H1 (cell line): ENCODE measurements around the gene CELF2. TPM values are rescaled to one million over a fixed set of nuclear protein-coding genes. Genes with fewer than 3 reads are reported as not detected.

Source experiments
- CTCF ChIA-PET: fragments of 300-600 bp; sonication (Branson Sonifier 250); formaldehyde crosslinking; loops from one replicate; lab custom pipeline; 2021; ENCODE audit not compliant: partially characterized antibody; lab: Charles Lee
- POLR2A ChIA-PET: fragments of 300-600 bp; sonication (Branson Sonifier 250); formaldehyde crosslinking; loops from one replicate; lab custom pipeline; 2021; ENCODE audit warnings: inconsistent platforms; ENCODE audit not compliant: partially characterized antibody; lab: Charles Lee
- DNase-seq, 2 experiments: peaks; one replicate each; pipeline versions ENCODE4 v3.0.0 to v3.0.0-alpha.2; 2010 to 2022; ENCODE audit warnings: low spot score in 2 of 2, low read depth in 1 of 2, mixed read lengths in 1 of 2
- FAIRE-seq: peaks from 2 replicates; lab custom pipeline; 2011; peaks lifted over from hg19 to GRCh38; lab: Jason Lieb, UNC
- H2AFZ ChIP-seq: 2 replicates; pipeline ENCODE4 v1.8.1; 2012; ENCODE audit warnings: low read length, inconsistent platforms
- H2AK5ac ChIP-seq: 2 replicates; pipeline ENCODE4 v1.6.1; 2013; ENCODE audit warnings: low read depth, low read length
- H2BK120ac ChIP-seq: replicated peaks from 2 replicates; pipeline ENCODE3; 2013; ENCODE audit warnings: low read depth, low read length, inconsistent platforms
- H2BK12ac ChIP-seq: 2 replicates; pipeline ENCODE4 v1.6.1; 2013; ENCODE audit warnings: low read depth, low read length
- H2BK15ac ChIP-seq: 2 replicates; pipeline ENCODE4 v1.6.1; 2013; ENCODE audit warnings: low read length
- H2BK20ac ChIP-seq: 2 replicates; pipeline ENCODE4 v1.6.1; 2013; ENCODE audit warnings: low read length
- H2BK5ac ChIP-seq: 2 replicates; pipeline ENCODE4 v1.6.1; 2013; ENCODE audit warnings: low read depth, low read length
- H3K14ac ChIP-seq: 2 replicates; pipeline ENCODE4 v1.6.1; 2013; ENCODE audit warnings: inconsistent platforms; ENCODE audit not compliant: insufficient read length
- H3K18ac ChIP-seq: 2 replicates; pipeline ENCODE4 v1.6.1; 2013; ENCODE audit warnings: low read length; ENCODE audit errors: extremely low read depth
- H3K23ac ChIP-seq: 2 replicates; pipeline ENCODE4 v1.6.1; 2013; ENCODE audit warnings: inconsistent platforms; ENCODE audit not compliant: insufficient read length
- H3K23me2 ChIP-seq: 2 replicates; pipeline ENCODE4 v1.6.1; 2013; ENCODE audit warnings: low read depth, low read length
- H3K27ac ChIP-seq: 2 replicates; pipeline ENCODE4 v1.6.1; 2011; ENCODE audit warnings: low read depth, low read length, inconsistent platforms
- H3K27me3 ChIP-seq, 4 experiments: replicated peaks in 1 of 4; 1 replicate in 1 of 4; 2 replicates in 3 of 4; pipeline versions ENCODE4 v1.6.1 to v1.8.1; 2011 to 2013; ENCODE audit warnings: low read length in 3 of 4, mild to moderate bottlenecking in 3 of 4, inconsistent platforms in 2 of 4, mixed read lengths in 2 of 4, moderate library complexity in 1 of 4; ENCODE audit not compliant: control insufficient read depth in 3 of 4, insufficient read depth in 3 of 4; ENCODE audit errors: extremely low read depth in 1 of 4
- H3K36me3 ChIP-seq, 4 experiments: 2 replicates each; pipeline versions ENCODE4 v1.6.1 to v1.8.1; 2011 to 2013; ENCODE audit warnings: mild to moderate bottlenecking in 4 of 4, low read length in 3 of 4, moderate library complexity in 2 of 4, control low read depth in 1 of 4, inconsistent platforms in 1 of 4; ENCODE audit not compliant: insufficient read depth in 4 of 4, control insufficient read depth in 2 of 4
- H3K4ac ChIP-seq: replicated peaks from 2 replicates; pipeline ENCODE3; 2013; ENCODE audit warnings: low read length, low read depth, mixed read lengths, inconsistent platforms; ENCODE audit not compliant: insufficient read length
- H3K4me1 ChIP-seq, 4 experiments: replicated peaks in 1 of 4; 1 replicate in 1 of 4; 2 replicates in 3 of 4; pipeline versions ENCODE4 v1.6.1 to v1.8.1; 2011 to 2013; ENCODE audit warnings: low read length in 3 of 4, inconsistent platforms in 2 of 4, mixed read lengths in 1 of 4; ENCODE audit not compliant: insufficient read depth in 4 of 4, control insufficient read depth in 3 of 4
- H3K4me2 ChIP-seq, 2 experiments: 2 replicates each; pipeline versions ENCODE4 v1.6.1 to v1.8.1; 2011 to 2013; ENCODE audit warnings: low read depth in 2 of 2, low read length in 2 of 2, control low read depth in 1 of 2, inconsistent platforms in 1 of 2, mild to moderate bottlenecking in 1 of 2; ENCODE audit not compliant: insufficient read depth in 1 of 2
- H3K4me3 ChIP-seq, 4 experiments: fragments of 200-600, 300-600 bp in 1 of 4; sonication (generic), shearing (Covaris generic), sonication (Bioruptor Twin) in 1 of 4; 2 replicates each; pipeline versions ENCODE4 v1.5.1 to v1.8.1; 2011 to 2016; ENCODE audit warnings: low read length in 4 of 4, low read depth in 3 of 4, control low read depth in 2 of 4, inconsistent platforms in 2 of 4, mild to moderate bottlenecking in 2 of 4, mixed read lengths in 1 of 4, moderate library complexity in 1 of 4; ENCODE audit not compliant: insufficient read depth in 2 of 4; ENCODE audit errors: extremely low read depth in 1 of 4
- H3K56ac ChIP-seq: replicated peaks from 2 replicates; pipeline ENCODE3; 2013; ENCODE audit warnings: low read depth, mild to moderate bottlenecking, mixed read lengths, low read length, inconsistent platforms; ENCODE audit not compliant: insufficient read length
- H3K79me1 ChIP-seq: 2 replicates; pipeline ENCODE4 v1.6.1; 2013; ENCODE audit warnings: low read depth, low read length, control low read depth
- H3K79me2 ChIP-seq, 2 experiments: 2 replicates each; pipeline versions ENCODE4 v1.6.1 to v1.8.1; 2012 to 2013; ENCODE audit warnings: low read length in 2 of 2, mild to moderate bottlenecking in 2 of 2, inconsistent platforms in 1 of 2; ENCODE audit not compliant: insufficient read depth in 2 of 2, control insufficient read depth in 1 of 2
- H3K9ac ChIP-seq, 4 experiments: replicated peaks in 1 of 4; 1 replicate in 1 of 4; 2 replicates in 3 of 4; pipeline versions ENCODE4 v1.6.1 to v1.8.1; 2011 to 2013; ENCODE audit warnings: low read depth in 3 of 4, low read length in 3 of 4, control low read depth in 2 of 4, mild to moderate bottlenecking in 2 of 4, moderate library complexity in 2 of 4, inconsistent platforms in 1 of 4; ENCODE audit errors: extremely low read depth in 1 of 4
- H3K9me3 ChIP-seq, 2 experiments: 2 replicates each; pipeline versions ENCODE4 v1.6.1 to v1.8.1; 2012 to 2013; ENCODE audit warnings: mild to moderate bottlenecking in 2 of 2, moderate library complexity in 2 of 2, control low read depth in 1 of 2, inconsistent platforms in 1 of 2, low read depth in 1 of 2, low read length in 1 of 2, mixed read lengths in 1 of 2; ENCODE audit not compliant: insufficient read depth in 2 of 2
- H4K20me1 ChIP-seq, 2 experiments: replicated peaks in 1 of 2; 2 replicates each; pipeline versions ENCODE3 to v1.8.1; 2011 to 2013; ENCODE audit warnings: inconsistent platforms in 2 of 2, low read length in 2 of 2, mild to moderate bottlenecking in 1 of 2; ENCODE audit not compliant: insufficient read depth in 2 of 2, control insufficient read depth in 1 of 2
- H4K5ac ChIP-seq: 2 replicates; pipeline ENCODE4 v1.6.1; 2013; ENCODE audit warnings: low read length, low read depth, mixed read lengths, inconsistent platforms; ENCODE audit not compliant: insufficient read length
- H4K8ac ChIP-seq: 2 replicates; pipeline ENCODE4 v1.8.0; 2013; ENCODE audit warnings: mild to moderate bottlenecking, moderate library complexity, low read length, inconsistent platforms; ENCODE audit not compliant: insufficient read depth; ENCODE audit errors: extremely low read depth
- H4K91ac ChIP-seq: replicated peaks from 2 replicates; pipeline ENCODE3; 2013; ENCODE audit warnings: low read length, mixed read lengths, inconsistent platforms; ENCODE audit not compliant: insufficient read length
- SIRT6 ChIP-seq: IDR thresholded peaks from one replicate; pipeline ENCODE4 v1.7.1; 2012; ENCODE audit warnings: low read length, inconsistent platforms
- SUZ12 ChIP-seq: fragments of 200-600 bp; sonication (generic); IDR thresholded peaks from 2 replicates; pipeline ENCODE4 v1.6.1; 2012; ENCODE audit warnings: mild to moderate bottlenecking, inconsistent platforms, low read length, moderate library complexity, mixed read lengths
- WGBS, 2 experiments: shearing (Covaris generic) in 1 of 2; methylation state at CpG; one replicate each; pipeline versions ENCODE4 v1.1.6 to v1.1.7; 2013 to 2015; ENCODE audit warnings: low lambda C conversion rate in 2 of 2, mixed read lengths in 2 of 2, inconsistent platforms in 1 of 2, low coverage in 1 of 2, missing lambda C conversion rate in 1 of 2; ENCODE audit not compliant: insufficient replicate concordance in 2 of 2, insufficient coverage in 1 of 2, insufficient read length in 1 of 2; ENCODE audit errors: extremely low coverage in 1 of 2, missing lambda C conversion rate in 1 of 2; 5-methylcytosine and 5-hydroxymethylcytosine counted together
- polyA plus RNA-seq, 7 experiments: library from polyadenylated mRNA; depleted of rRNA in 3 of 7; stranded (reverse) in 5 of 7; unstranded in 2 of 7; fragments of >200 nt in 5 of 7; fragments of 200-250 nt in 2 of 7; gene quantifications; 1 replicate in 5 of 7; 2 replicates in 1 of 7; 4 replicates in 1 of 7; pipeline versions ENCODE4 v1.2.1 to v1.2.3, GENCODE V29; 2011 to 2013; ENCODE audit warnings: missing spikeins in 2 of 7, mixed read lengths in 2 of 7
- total RNA-seq: library from RNA; stranded (reverse); fragmentation: NEBNext Ultra II Directional; extraction: Animal tissue kit (Norgen Biotek cat#: 25700); gene quantifications from 2 replicates; pipeline ENCODE4 v1.2.1, GENCODE V29; 2021

The CELF2 gene
- total and polyA plus RNA-seq, 2 of the 8 experiments (the other 6 are each of a cell fraction or from before 2014, with no cell fraction given): 18.3 to 22.7 TPM

GRCh38 chr10:11181978-11182377 lies 164.3 kb downstream of the CELF2 start:
- FAIRE-seq: no peak
- Histone ChIP-seq H3K36me3 (peaks cover 0 to 3% (median 0%) of the 10 kb centered on the region in 4 experiments; a peak in 2 of 8 replicates), H3K79me2 (peaks cover 0 to 3% of the 10 kb centered on the region in 2 experiments; a peak in 1 of 4 replicates), H2BK5ac (no peak overlapping the region), H3K9me3 (no peaks in the 10 kb centered on the region), H4K20me1 (no peaks in the 10 kb centered on the region), H2BK15ac (no peak overlapping the region), H3K14ac (no peak overlapping the region), H3K27me3 (no peaks in the 10 kb centered on the region), H3K23me2 (no peaks in the 10 kb centered on the region), H2BK12ac (no peak overlapping the region), H2BK120ac (no peak overlapping the region), H4K91ac (no peak overlapping the region), H3K79me1 (no peaks in the 10 kb centered on the region; the same call in 1 of the 2 replicates), H2BK20ac (no peak overlapping the region), H3K27ac (no peak overlapping the region), H3K56ac (no peak overlapping the region), H3K4ac (no peak overlapping the region), H3K4me2 (no peak overlapping the region), H3K4me1 (peaks cover 0 to 8% (median under 1%) of the 10 kb centered on the region in 4 experiments; a peak in 2 of 7 replicates), H4K8ac (no peak overlapping the region), H2AK5ac (no peak overlapping the region), H3K23ac (no peak overlapping the region), H4K5ac (no peak overlapping the region), H3K4me3 (no peak overlapping the region)
- ChIA-PET POLR2A (no interaction called here), CTCF (no interaction called here)
- WGBS, 2 experiments: 94% methylated on average over 6 of the region's 6 CpGs; no CpG with 5 or more reads in 1 of the 2 experiments
- TF ChIP-seq SIRT6 (no peak), SUZ12 (no peak)
- TF ChIP-seq, all 59 proteins: peak for 0
- no peak overlapping the region for H2AFZ ChIP-seq
- DNase-seq: no peak
- H3K18ac ChIP-seq: no peak overlapping the region
- H3K9ac ChIP-seq: no peak overlapping the region
